Activated B cell treated with CpG ODN at 0.5 μM for 24 hours (primary cell): ENCODE data around the gene PLXNC1. TPM values are rescaled to one million over a fixed set of nuclear protein-coding genes. Genes with fewer than 3 reads are reported as not detected.

ENCODE experiments used
- ATAC-seq: fragments of 200-7000 bp; cut with Tn5 transposase; one replicate; pipeline ENCODE4 v1.10.0; 2021; ENCODE audit warnings: low read depth, mild to moderate bottlenecking, moderate library complexity
- CTCF ChIA-PET: fragments of 350-600 bp; sonication (Branson Sonifier 250); formaldehyde crosslinking; loops from one replicate; lab custom pipeline; 2021; ENCODE audit warnings: antibody characterized with exemption; lab: Charles Lee
- POLR2A ChIA-PET: fragments of 350-600 bp; sonication (Branson Sonifier 250); formaldehyde crosslinking; loops from one replicate; lab custom pipeline; 2021; ENCODE audit warnings: antibody characterized with exemption; lab: Charles Lee
- DNase-seq: peaks from one replicate; pipeline ENCODE4 v3.0.0; 2022
- H3K27ac Mint-ChIP-seq: one replicate; pipeline ENCODE4 v1.8.0; 2020; ENCODE audit warnings: mixed read lengths
- H3K27me3 Mint-ChIP-seq: one replicate; pipeline ENCODE4 v1.8.0; 2021; ENCODE audit warnings: mixed read lengths
- H3K36me3 Mint-ChIP-seq: one replicate; pipeline ENCODE4 v1.8.0; 2021; ENCODE audit warnings: low read depth, mixed read lengths
- H3K4me1 Mint-ChIP-seq: one replicate; pipeline ENCODE4 v1.8.0; 2021; ENCODE audit warnings: mixed read lengths
- H3K4me3 Mint-ChIP-seq: one replicate; pipeline ENCODE4 v1.8.0; 2020; ENCODE audit warnings: mild to moderate bottlenecking, mixed read lengths
- H3K9me3 Mint-ChIP-seq: one replicate; pipeline ENCODE4 v1.8.0; 2020; ENCODE audit warnings: mixed read lengths
- intact Hi-C: fragments of 100-400 bp; cut with micrococcal nuclease; formaldehyde crosslinking; loops from one replicate; pipeline ENCODE4 v1.15.1; 2024
- total RNA-seq: library from RNA; stranded (reverse); gene quantifications from 2 replicates; pipeline ENCODE4 v1.2.3, GENCODE V29; 2022
- TF ChIP-seq, protein P1 (sequence below): fragments of 200-600 bp; IDR thresholded peaks from one replicate; pipeline ENCODE4 v1.8.0; 2022; ENCODE audit warnings: antibody characterized with exemption, mild to moderate bottlenecking

PLXNC1 gene
- total RNA-seq, 1 donor from 2014 or later = 30.9 TPM

DNA sequence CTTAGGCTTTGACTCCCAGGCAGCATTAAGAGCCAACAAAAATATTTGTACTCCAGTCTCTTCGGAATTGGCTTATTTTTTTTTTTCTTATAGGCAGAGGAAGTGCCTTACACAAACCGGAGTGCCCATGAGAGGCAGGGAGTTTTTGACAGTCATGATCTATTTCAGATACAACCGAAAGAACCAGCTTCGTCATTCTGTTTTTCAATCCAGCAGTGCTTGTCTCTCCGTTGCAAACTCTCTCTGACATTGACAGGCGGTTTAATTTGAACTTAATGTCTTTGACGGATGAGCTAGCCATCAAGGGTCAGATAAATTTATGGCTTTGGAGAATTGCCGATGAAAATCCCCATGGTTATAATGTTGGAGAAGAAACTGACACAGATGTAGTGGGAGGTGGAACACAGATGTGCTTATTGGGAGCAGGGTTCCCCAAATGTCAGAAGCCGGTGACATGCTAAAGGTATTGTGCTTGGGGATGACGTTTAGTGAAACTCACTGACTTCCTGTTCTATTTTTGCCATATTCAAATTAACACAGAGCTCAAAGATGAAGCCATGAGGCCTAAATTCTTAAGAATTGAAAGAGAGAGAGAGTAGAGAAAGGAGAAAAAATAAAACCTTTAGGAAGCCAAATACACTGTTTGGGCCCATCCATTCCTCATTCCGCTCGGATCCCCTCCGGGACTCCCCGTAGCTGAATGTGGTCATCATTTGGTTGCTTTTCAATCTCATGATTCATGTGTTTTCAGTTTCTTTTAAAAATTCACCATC is 59.7 kb downstream of the PLXNC1 start:
- Mint-ChIP-seq H3K4me1 (peaks cover 68% of the 10 kb centered on the region), H3K36me3 (peaks cover 22% of the 10 kb centered on the region), H3K27me3 (no peaks in the 10 kb centered on the region), H3K4me3 (peak overlapping the region; percentile 82), H3K27ac (peak overlapping the region; percentile 98), H3K9me3 (no peaks in the 10 kb centered on the region)
- ATAC-seq (peak; percentile 81), DNase-seq (peak; percentile 39)
- intact Hi-C loops = loop anchor here (1.0 to 10.0 kb wide), 12 partner anchors 14 to 623 kb away; partner anchors contain the start of gene CRADD
- TF ChIP-seq, protein P1, sequence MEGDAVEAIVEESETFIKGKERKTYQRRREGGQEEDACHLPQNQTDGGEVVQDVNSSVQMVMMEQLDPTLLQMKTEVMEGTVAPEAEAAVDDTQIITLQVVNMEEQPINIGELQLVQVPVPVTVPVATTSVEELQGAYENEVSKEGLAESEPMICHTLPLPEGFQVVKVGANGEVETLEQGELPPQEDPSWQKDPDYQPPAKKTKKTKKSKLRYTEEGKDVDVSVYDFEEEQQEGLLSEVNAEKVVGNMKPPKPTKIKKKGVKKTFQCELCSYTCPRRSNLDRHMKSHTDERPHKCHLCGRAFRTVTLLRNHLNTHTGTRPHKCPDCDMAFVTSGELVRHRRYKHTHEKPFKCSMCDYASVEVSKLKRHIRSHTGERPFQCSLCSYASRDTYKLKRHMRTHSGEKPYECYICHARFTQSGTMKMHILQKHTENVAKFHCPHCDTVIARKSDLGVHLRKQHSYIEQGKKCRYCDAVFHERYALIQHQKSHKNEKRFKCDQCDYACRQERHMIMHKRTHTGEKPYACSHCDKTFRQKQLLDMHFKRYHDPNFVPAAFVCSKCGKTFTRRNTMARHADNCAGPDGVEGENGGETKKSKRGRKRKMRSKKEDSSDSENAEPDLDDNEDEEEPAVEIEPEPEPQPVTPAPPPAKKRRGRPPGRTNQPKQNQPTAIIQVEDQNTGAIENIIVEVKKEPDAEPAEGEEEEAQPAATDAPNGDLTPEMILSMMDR = no peak
- POLR2A ChIA-PET = interaction anchor here (0.7 to 4.7 kb wide), 21 partner anchors 9 to 251 kb away, joined by 3 to 64 read pairs (median 8); partner anchors contain the start of genes CEP83 and PLXNC1
- CTCF ChIA-PET = interaction anchor here (1.2 to 1.9 kb wide), 8 partner anchors 13 to 74 kb away, joined by 3 to 12 read pairs (median 4); partner anchors contain the start of gene PLXNC1

- ChIA-PET CTCF (interaction anchor here (1.2 to 1.9 kb wide), 7 partner anchors 13 to 74 kb away, joined by 3 to 12 read pairs (median 4); partner anchors contain the start of gene PLXNC1), POLR2A (interaction anchor here (1.0 to 4.7 kb wide), 19 partner anchors 9 to 251 kb away, joined by 4 to 64 read pairs (median 9); partner anchors contain the start of genes CEP83 and PLXNC1)
- Mint-ChIP-seq H3K27me3 (no peaks in the 10 kb centered on the region), H3K9me3 (no peaks in the 10 kb centered on the region), H3K4me1 (peaks cover 69% of the 10 kb centered on the region), H3K27ac (peak overlapping the region; percentile 98), H3K36me3 (peaks cover 26% of the 10 kb centered on the region), H3K4me3 (peak overlapping the region; percentile 82)
- peak; percentile 28 for ATAC-seq
- intact Hi-C loops = loop anchor here (1.0 to 10.0 kb wide), 12 partner anchors 14 to 623 kb away; partner anchors contain the start of gene CRADD
- TF ChIP-seq, protein P1 = no peak
- no peak for DNase-seq
Measured at GRCh38 chr12:94208622-94208966, 60.2 kb downstream of the PLXNC1 start.

GRCh38 chr12:94209240-94209639 is 60.9 kb downstream of the PLXNC1 start:
- ChIA-PET CTCF (interaction anchor here (0.8 to 1.9 kb wide), 4 partner anchors 12 to 75 kb away, joined by 3 to 8 read pairs (median 4); no protein-coding TSS in a partner anchor), POLR2A (interaction anchor here (1.4 to 4.7 kb wide), 11 partner anchors 8 to 250 kb away, joined by 4 to 64 read pairs (median 13); partner anchors contain the start of genes CEP83 and PLXNC1)
- no peak overlapping the region for H3K4me3 Mint-ChIP-seq
- DNase-seq (no peak), ATAC-seq (no peak)
- no peaks in the 10 kb centered on the region for H3K9me3 Mint-ChIP-seq
- peak overlapping the region; percentile 98 for H3K27ac Mint-ChIP-seq
- intact Hi-C loops = loop anchor here (2.0 to 10.0 kb wide), 3 partner anchors 223 to 556 kb away; no protein-coding TSS in a partner anchor
- TF ChIP-seq, protein P1 = no peak
- H3K4me1 Mint-ChIP-seq = peaks cover 63% of the 10 kb centered on the region
- no peaks in the 10 kb centered on the region for H3K27me3 Mint-ChIP-seq
- peaks cover 26% of the 10 kb centered on the region for H3K36me3 Mint-ChIP-seq

DNA sequence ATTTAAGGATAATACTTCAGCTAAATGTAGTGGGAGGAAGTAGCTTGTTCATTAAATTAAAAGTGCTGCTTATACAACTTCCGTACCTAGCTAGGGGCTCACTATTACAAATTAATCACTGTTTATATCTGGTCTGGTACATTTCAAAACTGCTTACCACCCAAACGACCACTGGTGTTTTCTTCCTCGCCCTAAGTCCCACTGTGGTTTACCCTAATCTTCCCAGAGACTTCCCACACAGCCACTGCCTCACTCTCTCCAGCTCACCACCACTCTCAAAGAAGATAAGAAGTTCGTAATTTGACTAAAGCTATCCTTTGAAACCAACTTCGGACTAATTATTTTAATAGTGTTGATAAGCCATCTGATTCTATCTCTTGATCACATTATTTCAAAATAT is 62.6 kb downstream of the PLXNC1 start:
- Mint-ChIP-seq H3K4me1 (peaks cover 45% of the 10 kb centered on the region), H3K9me3 (no peaks in the 10 kb centered on the region), H3K4me3 (no peak overlapping the region), H3K27ac (peak overlapping the region; percentile 57), H3K36me3 (peaks cover 26% of the 10 kb centered on the region), H3K27me3 (no peaks in the 10 kb centered on the region)
- CTCF ChIA-PET = interaction anchor here (0.8 kb wide), 1 partner anchor 62 kb away, joined by 3 read pairs; no protein-coding TSS in a partner anchor
- intact Hi-C loops = no loop called here
- DNase-seq (no peak), ATAC-seq (no peak)
- POLR2A ChIA-PET = interaction anchor here (1.9 kb wide), 1 partner anchor 51 kb away, joined by 8 read pairs; no protein-coding TSS in a partner anchor
- TF ChIP-seq, protein P1 = no peak
